ENCODE results near the gene CHST10.

Gene CHST10

DNA sequence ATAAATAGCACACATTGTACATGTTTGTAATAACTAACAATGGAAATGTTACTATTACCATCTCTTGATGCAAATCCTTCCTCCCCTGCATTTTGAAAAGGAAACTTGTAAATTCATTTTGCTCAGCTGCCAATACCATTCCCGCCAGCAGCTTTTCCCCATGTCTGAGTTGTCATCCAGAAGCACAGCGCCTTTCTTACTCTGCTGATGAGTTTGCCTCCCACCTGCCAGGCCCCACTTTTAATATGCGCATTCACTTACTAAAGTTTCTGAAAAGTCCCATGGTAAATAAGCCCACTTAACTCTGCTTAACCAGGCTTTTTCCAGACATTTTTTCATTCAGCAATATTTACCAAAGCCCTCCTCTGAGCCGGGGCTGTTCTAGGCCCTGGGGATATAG is 3.9 kb downstream of the CHST10 start:
- DNase-seq: no peak

DNA sequence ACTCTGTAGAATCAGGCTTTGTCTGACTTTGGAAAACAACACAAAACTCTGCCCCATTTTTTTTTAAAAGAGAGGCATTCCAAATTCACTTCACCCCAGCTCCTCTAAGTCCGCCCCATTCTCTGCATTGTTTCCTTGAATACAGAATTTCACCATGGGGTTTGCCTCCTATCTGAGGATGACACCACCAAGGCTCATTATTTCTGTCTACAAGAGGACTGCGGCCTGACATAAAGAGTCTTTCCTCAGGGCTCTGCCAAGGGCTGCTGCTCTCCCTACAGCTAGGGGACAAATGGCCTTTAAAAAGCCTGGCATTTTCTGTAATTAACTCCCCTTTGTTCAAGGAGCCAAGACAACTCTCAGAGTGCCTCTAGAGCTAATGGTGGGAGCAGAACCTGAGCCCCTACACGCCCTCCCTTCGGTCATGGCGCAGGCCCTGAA is 4.6 kb downstream of the CHST10 start:
- no peak for DNase-seq

DNA sequence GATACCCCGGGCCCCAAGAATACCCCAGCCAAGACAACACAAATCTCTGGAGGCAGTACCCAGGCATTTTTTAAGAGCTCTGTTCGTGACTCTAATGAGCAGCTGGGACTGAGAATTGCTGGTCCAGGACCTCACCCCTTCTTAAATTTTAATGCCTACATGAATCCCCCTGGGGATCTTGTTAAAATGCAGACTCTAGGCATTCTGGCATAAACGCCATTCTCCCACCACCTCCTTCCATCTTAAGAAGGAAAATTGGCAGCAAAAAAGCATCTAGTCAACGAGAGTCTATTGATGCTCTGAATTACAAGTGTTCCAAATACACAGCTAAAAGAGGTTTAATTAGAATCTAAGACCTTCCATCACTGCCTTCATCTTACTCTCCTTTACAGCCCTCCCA is 5.0 kb downstream of the CHST10 start:
- DNase-seq: no peak

DNA sequence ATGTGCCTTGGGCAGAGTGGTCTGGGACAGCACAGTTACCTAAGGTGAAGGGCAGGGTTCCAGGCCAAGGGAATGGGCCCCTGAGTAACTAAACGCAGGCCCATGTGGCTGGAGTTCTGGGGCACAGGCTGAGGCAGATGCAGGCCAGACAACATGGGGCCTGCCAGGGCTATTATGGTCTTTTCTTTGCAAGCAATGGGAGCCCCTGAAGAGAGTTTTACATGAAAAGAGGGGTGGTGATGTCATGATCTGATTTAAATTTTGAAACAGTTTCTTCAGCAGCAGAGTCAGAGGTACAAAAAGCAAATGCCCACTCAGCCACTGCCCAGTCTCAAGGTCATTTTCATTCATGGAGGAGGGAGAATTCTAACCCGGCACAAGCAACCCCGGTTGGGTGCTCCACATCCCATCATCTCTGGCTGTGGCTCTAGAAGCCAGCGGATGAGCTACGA is 5.6 kb downstream of the CHST10 start:
- no peak for DNase-seq

DNA sequence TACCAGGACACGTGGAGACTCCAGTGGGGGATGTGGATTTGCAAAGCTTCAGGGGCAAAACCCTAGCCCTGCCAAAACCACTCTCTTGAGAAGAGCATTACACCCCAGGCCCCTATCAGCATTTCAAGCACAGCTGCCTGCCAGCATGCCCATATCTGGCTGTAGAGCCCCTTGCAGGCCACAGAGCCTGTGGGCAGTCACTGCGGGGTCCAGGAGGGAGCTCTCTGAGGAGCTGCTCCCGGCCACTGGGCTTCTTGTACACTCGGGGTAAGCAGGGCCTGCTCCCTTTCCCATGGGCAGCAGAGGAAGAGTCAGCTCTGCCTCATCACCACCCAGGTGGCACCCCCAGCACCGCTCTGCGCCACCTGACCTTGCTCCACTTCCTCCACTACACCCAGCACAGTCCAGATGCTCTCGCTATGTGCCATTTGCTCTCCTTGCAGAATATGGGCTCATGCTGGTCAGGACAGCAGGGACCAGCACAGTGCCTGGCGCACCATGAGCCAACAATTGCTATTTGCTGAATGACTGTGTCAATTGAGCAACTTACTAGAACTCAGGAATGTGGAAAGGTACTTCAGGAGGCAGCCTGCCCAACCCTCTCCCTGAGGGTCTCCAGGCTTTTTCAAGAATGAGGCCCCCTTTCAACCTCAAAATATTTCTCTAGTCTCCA is 7.4 kb downstream of the CHST10 start:
- DNase-seq: no peak

DNA sequence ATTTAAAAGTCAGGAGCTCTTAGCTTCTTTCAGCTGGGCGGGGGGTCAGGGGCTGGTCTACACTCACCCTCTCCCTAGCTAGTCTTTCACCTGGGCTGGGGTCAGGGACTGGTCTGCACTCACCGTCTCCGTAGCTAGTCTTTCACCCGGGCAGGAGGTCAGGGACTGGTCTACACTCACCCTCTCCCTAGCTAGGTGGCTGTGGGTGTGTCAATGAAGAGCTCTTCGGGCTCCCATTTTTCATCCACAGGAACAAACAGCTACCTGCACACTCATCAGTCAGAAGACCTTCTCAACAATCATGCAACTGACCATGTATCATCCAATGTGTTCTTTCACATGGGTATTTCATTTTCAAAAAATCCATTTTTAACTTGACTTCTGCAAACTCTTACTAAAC is 8.0 kb downstream of the CHST10 start:
- no peak for DNase-seq

DNA sequence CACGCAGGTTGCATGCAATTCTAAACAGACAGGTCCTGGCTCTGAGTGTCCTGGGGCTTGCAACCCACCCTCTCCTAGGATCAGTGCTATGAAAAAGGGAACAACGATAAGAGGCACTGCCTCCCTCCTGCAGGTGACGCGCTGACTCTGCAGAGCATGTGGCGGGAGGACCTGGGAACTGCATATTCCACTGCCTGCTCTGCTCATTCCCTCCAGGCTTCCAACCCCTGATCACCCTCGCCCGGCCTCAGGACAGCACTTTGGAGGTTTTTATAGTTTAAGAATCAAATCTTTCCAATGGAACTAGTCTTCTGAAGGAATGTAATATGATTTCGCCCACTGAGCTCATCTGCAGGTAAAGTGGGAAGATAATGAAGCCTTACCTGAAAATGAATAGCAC is 8.5 kb downstream of the CHST10 start:
- no peak for DNase-seq

DNA sequence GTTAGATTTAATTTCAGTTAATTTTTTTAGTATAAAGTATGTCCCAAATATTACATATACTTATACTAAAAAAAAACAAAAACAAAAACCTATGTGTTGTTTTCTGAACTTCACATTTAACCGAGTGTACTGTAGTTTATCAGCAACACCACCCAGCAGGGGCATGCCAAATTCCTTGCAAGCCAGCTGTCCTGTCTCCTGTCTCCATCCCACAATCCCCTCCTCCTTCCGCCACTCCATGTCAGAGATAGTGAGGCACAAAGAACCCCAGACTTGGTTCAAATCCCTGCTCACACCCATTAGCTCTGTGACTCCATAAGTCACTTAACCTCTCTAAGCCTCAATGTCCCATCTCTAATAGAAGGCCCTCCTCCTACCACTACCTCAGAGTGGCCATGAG is 9.4 kb downstream of the CHST10 start:
- no peak for DNase-seq

DNA sequence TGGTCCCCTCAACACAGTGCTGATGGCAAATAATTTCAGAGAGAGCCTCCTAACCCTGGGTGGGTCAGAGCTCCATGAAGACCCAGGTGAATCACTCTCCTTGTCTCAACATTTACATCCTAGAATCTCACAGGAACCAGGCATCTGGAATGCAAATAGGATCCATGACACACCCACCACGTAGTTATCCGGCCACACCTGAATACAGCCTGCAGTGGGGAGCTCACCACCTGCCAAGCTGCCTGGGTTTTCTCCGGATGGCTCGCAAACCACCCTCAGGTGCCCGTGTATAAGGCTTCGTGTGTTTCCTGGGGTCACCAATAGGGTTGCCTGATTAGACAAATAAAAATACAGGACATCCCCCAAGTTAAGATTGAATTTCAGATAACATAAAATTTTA is 9.9 kb downstream of the CHST10 start:
- no peak for DNase-seq

DNA sequence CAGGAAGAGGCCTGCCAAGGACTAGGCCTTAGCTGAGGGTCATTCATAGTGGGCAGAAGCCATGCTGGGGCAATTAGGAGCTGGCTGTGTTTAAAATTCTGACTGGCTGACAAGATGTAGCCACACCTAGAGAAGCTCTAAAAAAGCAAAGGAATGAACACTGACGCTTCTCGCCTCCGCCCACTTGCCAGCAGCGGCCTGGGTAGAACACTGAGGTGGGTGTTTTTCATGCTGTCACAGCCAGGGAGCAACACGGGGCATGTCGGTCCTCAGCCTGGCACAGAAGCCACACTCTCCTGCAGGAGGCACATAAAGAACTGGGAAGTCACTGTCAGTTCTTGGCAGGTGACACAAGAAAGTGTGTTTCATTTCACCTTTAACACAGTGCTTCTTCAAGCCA is 10.4 kb downstream of the CHST10 start:
- no peak for DNase-seq

DNA sequence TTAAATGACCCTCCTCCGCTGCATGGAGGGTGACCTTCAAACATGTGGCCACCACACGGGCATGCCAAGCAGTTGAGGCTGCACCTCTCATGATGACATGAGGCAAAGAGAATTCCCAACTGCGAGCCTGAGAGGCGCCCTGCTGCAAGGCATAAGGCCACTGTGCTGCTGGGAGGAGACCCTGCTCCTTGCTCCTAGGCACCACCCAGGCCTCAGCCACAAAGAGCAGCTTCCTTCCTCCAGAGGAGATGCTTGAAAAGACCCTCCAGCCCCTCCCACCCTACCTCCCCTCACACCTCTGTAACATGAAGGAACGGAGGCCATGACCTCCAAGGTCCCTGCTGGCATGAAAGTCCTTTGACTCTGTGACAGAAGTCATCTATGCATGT is 11.4 kb downstream of the CHST10 start:
- no peak for DNase-seq

DNA sequence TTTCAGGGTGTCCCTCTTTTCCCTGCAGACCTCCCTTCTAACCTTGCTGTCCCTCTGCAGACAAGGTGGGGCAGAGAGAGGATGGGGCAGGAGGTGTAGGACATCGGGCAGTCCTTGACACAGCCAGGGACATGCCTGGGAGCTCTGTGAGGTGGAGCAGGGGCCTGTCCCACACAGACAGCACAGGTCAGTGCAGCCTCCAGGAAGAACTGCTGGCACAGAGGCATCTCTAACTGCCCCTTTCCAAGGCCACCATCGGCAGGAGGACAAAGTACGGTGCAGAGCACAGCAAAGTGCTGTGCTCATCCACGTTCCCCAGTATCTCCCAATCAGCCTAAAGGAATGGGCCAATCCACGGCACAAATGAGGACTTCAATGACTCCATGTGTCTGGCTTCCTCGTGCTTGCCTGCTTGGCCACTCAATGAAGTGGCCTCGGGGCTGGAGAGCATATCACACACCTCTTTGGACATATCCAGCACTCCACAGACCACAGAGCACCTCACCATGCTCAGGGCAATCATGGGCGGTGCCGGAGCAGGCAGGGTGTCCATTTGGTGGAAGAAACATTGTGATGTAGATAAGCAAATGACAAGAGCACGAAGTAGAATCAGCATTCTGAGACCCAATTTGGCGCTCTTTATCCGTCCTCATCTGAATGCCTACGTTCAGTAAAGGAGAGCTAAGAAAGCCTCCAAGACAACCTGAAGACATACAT is 11.9 kb downstream of the CHST10 start:
- no peak for DNase-seq

DNA sequence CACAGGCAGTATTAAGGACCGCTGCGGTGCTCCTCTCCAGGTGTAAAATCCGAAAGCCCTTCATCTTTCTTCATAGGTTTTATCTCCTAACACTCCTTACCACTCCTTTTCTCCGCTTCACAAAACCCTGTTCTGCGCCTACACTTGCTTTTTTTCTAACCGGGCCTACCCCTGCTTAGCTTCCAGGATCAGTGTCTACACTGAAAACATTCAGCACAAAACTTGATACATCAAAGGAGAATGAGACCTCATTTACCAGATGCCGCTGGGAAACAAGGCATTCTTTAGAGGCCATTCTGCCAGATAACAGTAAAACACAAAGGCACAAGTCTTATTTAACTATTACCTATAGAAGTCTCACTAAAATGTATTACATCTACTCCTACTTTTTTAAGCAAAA is 13.1 kb downstream of the CHST10 start:
- no peak for DNase-seq

DNA sequence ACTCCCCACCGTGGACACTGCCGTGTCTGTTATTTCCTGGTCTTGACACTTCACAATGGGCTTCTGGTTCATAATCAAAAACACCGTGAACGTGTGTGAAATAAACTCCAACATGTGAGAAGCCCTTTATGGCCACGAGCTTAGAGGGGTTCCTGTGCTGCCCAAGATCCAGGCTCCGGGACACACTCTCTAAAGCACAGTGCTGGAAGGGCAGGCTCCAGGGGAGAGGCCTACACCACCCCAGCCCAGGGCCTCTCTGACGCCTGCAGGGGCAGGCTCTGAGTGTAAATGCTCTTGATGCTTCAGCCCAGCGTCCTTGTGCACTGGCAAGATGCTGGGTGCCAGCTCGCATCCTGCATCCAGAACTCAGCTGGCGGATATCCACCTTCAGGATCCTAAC is 13.7 kb downstream of the CHST10 start:
- DNase-seq: no peak

DNA sequence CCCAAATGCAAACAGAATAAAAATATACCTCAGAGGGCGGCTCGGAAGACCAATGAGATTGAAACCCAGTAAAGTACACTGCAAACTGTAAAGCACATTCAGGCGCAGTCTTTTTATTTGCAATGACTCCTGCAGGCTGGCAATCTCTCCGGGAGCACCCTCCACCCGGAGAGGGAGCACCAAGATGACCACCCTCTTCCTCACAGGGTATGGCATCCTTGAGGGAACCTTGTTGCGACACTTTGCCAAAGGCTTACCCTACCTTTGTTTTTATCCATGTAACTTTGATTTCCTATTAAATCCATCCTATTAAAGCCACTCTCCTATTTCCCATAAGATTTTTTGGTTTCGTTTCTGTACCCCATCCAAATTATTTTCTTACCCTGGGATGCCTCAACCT is 16.2 kb downstream of the CHST10 start:
- DNase-seq: no peak

DNA sequence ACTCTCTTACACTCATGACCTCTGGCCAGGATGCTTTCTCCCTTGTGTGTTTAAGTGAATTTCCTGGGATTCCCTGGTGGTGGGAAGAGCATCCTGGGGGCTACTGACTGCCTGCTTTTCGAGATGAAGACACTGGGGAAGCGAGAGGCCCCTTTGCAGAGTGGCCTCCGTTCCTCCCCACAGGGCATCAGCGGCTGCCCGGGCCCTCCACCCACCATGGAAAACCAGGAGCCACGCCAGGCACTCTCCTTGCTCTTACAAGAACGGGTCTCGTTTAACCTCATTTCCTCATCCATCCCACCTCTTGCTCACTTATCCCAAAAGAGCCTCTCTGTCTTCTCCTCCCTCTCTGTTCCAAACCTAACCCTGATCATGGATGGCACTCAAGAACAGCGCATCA is 17.8 kb downstream of the CHST10 start:
- no peak for DNase-seq

DNA sequence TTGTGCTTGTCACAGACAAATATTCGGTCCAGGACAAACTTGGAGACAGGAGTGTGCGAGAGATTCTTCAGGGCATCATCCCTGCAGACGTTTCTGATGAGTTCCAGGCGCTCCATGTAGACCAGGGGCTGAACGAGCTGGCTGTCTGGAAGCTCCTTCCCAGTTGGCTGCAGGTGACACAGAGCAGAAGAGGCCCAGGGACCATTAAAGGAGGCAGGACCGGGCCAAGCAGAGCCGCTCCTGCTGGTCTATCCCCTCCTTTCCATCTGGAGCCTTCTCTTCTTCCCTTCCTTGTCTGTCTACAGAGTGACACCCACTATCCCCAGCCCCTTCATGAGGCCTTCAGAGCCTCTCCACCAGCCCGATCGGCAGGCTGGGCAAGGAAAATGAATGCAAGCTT is 19.5 kb downstream of the CHST10 start:
- no peak for DNase-seq

DNA sequence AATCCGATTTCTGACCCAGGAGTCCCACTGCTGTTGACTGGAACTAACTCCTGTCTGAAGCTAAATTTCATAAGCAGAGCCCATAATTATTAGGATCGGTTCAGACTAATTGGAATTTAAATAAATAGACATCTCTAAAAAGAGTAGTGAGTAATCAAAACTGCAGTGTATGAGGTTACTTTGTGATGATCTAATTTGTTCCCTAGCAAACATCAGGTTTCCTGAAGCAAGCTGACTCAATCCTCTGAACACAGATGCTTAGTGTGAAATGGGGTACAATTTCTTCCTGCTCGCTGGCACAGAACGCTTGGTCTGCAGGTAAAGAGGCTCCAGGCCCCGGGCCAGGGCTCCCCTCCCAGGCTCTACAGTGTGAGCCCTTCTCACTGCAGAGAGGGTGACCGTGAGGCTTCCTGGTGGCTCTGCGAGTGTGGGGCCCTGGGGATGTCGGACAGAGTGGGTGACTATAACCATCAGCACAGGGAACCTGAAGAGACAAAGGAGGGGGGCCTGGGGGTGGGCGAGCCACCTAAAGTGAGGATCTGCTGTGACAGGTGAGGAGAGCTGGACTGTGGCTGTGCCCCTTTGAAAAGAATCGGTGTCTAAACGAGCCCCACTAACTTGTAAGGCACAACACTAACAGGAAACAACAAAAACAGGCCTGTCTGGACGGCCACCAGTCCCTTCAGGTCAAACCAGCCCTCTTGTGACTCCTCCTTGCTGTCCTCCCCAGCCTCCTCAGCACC is 20.2 kb downstream of the CHST10 start:
- DNase-seq: no peak

DNA sequence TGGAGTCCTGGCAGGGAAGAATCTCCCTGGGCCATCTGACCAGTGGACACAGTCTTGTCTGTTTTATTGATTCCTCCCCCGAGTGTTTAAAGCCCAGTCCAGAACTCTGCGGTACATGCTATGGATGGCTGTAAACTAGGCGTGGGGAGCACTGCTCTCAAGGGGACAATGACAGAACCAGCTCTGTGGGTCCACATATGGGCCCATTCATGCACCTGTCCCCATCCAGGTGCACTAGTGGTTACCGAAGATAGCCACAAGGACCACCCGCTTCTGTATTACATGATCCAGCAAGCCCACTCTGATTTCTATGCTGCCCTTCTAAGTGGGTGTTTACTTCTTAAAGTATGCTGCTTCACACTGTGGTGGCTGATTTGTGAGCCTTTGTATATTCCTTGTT is 21.0 kb downstream of the CHST10 start:
- DNase-seq: no peak

DNA sequence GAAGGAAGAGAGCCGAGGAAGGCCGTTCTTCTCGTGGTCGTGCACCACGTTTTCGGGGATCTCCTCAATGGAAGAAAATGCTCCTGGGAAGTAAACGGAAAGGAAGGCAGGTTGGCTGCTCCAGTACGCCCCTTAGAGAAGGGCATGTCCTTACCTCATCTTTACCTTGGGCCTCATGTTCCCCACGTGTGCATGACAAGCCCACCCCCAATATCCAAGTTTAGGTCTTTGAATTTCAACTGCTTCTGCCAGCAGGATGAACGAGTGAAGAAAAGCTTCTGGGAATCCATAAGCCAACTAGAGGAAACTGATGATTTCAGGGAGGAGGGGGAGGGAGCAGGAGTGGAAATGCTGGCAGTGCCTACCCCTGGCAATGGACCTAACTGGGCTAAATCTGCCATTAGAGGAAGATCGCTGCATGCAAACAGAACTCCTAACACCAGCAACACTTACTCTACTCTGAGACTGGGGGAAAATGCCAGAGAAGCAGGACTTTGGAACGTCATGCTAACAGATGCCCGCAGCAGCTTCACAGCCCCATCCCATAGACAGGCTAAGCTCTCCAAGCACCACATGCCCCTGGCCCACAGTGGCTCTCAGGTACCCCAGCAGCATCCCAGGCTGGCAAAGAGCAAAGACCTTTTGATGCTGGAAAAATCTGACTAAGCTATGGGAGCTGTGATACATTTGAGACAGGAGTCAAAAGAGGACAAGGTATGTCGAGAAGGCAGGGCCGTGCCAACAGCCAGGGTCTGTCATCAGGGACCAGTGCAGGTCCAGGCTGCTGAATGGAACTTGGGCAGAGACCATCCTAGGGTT is 21.7 kb downstream of the CHST10 start:
- no peak for DNase-seq

DNA sequence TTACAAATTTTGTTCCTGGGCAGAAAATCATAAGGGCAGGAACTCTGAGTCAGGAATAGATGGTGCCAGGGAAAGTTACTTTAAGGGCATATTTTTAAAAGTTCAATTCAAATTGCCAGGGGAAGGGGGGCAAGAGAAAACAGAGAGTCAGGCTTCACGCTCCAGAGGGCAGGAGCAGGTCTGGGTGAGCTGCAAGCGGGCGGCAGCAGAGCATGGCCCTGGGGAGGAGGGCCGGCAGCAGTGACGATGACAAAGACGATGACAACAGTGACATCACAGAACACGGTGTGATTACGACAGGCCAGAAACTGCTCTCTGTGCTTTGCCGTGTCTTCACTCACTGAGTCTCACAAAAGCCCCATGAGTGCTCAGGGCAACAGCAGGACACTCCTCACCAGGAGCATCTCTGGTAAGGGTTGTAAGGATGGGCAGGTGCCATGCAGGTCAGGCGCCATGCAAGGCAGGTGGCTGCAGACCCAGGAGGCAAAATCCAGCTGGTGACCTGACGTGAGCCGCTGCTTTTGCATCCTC is 23.3 kb downstream of the CHST10 start:
- DNase-seq: no peak

DNA sequence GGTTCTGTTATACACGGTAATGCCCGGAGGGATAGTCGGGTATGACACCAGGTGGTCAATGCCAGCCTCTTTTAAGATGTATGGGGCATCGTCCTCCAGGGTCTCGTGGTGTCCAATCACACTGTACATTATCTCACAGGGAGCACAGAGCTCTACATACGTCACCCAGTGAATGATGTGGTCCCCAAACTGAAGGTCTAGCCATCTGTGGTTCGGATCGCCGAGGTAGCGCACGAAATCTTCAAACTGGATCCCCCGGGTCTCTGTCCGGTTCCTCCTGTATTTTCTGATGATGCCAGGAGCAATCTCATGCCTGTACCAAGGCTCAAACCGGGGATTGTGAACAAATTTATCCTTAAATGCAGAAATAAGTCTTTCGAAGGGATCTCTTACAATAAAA is 24.1 kb downstream of the CHST10 start:
- DNase-seq: no peak

DNA sequence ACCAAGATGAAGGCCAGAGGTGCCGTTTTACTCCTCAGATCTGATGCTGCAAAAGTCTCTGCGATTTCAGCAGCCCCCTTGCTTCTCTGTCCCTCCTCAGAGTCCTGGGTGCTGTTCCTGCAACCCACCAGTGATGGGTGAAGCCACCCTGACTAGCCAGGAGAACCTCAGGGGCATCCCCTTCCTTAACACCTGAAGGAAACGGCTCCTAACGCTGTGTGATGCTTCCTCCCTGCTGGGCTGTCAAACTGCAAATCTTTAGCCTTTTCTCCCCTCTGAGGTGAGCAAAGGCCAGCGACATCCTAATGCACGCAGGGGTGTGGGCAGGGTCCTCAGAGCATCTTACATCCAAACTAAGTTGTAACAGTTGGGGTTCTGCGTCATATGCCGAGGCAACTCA is 24.8 kb downstream of the CHST10 start:
- no peak for DNase-seq
